ENCODE measurements around the gene FBXO27.
"Not testable (repeated sequence)": the region's sequence is repeated elsewhere in the genome, so short reads cannot be mapped to it uniquely, and the experiment has no call there.

The FBXO27 gene

DNA sequence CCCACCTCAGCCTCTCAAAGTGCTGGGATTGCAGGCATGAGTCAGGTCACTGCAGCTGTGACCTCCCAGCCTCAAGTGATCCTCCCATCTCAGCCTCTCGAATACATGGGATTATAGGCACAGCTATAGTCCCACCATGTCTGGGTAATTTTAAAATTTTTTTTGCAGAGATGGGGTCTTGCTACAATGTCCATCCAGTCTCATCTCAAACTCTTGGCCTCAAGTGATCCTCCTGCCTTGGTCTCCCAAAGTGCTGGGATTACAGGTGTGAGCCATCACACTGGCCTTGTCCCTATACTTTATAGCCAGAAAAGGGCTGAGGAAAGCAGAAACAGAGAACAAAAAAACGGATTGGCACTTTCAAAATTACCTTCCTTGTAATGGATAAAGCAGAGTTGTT, 4.8 kb upstream of the FBXO27 start:
- FAIRE-seq = no peak

DNA sequence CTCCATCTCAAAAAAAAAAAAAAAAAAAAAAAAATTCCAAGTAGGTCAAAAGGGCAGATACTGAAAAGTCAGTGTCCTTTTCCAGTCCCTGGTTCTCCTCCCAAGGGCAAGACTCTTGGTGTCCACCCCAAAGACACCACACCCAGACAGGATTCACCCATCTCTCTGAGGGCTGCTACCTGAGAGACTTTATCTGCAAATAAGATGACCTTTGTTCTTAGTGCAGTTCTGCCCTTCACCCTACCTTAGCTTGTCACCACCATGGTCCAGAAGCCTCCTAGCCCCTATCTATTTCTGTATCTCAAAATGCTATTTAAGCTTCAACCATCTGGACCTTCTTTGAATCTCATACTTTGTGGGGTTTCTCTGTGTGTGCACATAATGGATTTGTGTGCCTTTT, 4.2 kb upstream of the FBXO27 start:
- FAIRE-seq = no peak

DNA sequence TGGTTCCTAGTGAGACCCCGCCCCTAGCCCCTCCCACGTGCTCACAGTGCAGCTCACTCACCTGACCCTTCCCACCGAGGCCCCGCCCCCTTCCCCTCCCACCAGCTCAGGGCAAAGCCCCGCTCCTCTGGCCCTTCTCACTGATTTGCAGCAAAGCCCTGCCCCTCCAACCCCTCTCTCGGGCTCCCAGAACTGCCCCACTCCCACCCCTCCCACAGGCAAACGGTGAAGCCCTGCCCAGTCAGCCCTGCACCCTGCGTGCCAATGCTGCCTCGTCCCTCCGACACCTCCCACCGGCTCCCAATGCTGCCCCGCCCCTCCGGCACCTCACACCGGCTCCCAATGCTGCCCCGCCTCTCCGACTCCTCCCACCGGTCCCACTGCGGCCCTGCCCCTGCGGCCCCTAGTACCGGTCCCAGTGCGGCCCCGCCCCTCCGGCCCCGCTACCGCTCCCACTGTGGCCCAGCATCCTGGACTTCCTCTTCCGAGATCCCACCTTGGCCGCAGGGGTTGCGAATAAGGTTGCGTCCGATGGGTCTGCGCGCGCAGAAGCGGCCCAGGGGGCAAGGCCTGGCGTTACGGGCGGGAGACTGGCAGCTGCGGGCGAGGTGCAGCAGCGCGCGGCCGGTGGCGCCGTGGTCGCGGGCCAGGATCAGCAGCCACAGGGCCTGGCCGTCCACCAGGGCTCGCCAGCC, 834 bp downstream of the FBXO27 start:
- no peak for FAIRE-seq

DNA sequence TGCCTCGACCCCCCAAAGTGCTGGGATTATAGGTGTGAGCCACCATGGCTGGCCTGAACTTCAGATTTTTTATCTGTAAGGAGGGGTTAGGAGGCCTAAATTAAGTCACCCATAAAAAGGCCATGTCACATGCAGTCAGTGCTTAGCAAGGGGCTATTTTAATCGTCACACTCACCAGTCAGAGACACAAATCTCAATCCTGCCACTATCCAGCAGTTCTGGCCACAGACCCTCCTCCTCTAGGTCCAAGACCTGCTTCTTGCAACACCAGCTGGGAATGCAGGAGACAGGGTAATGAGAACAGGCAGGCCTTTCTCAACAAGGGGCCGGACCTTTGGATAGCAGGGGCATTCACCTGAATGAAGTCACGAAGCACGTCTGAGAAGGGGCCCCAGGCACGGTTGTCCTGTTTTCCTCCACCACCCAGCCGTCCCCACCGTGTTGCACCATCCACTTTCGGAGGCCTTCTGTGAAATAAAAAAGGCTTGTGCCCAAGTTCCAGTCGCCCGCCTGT, 1.4 kb downstream of the FBXO27 start:
- FAIRE-seq = no peak

DNA sequence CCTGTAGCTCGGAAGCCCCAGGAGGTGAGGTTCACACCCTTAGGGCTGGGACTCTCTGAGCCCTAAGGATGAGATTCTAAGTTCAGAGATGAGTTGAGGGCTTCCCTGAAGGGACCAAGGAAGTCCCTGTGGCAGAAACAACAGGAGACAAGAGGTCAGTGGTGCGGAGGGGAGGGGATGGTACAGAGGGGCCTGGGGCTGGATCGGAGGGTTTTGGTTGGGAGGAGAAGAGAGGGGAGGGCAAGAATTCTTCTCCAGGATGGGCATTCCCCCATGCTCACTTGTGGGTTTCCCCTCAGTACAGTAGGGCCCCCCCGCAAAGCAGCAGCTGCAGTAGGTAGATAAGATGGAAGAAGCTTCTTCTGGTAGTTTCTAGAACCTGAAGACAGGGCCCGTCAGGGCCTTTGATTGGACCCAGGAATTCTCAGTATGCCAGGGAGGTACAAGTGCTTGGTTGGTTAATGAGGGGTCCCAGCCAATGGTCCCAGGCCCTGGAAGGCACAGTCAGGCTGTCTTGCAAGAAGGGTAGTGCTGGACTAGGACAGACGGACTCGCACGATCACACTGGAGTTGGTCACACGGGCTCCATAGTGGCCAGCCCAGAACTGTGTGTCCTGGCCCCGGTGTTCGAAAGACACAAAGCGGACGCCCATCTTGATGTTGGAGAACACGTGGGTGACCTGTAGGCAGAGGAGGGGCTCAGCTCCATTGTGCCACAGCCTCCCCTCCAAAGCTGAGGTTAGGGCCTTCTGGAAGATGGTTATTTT, 7.3 kb downstream of the FBXO27 start:
- FAIRE-seq = no peak

DNA sequence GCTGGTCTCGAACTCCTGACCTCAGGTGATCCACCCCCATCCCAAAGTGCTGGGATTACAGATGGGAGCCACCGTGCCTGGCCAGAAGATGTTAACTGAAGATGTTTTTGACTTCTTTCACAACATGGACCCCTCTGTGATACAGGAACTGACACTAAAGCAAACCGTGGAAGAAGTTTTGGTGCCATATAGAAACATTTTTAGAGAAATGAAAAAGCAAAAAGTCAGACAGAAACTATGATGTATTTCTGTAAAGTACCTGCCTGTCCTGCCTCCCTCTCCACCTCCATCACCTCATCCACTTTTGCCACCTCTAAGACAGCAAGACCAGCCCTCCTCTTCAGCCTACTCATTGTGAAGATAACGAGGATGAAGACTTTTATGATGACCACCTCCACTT, 11.3 kb downstream of the FBXO27 start:
- no peak for FAIRE-seq

DNA sequence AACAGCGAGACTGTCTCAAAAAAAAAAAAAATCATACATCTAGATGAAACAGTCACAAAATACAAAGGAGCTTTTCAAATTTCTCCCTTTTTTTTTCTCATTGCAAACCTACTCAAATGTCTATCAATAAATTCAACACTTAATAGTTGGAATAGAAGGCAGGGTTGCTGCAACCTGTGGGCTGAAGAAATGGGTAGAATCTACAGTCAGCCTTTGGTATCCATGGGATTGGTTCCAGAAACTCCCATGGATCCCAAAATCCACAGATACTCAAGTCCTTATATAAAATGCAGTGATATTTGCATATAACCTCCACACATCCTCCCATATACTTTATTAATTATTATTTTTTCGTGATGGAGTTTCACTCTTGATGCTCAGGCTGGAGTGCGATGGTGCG, 14.7 kb downstream of the FBXO27 start:
- no peak for FAIRE-seq

DNA sequence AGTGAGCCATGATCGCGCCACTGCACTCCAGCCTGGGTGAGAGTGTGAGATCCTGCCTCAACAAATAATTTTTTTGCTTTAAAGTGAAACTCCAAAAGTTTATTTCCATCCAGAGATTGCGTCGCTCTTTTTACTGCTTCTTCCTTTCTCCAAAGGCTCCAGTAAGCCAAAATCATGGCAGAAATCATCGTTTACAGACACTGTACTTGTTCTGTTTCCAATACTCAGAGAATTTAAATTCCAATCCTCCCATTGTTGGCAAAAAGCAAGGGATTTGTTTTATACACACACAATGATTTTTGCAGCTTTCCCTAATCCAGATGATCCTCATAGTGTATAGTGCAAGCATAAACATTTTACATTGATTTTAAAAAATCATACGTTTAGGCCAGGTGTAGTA, 15.3 kb downstream of the FBXO27 start:
- no peak for FAIRE-seq

DNA sequence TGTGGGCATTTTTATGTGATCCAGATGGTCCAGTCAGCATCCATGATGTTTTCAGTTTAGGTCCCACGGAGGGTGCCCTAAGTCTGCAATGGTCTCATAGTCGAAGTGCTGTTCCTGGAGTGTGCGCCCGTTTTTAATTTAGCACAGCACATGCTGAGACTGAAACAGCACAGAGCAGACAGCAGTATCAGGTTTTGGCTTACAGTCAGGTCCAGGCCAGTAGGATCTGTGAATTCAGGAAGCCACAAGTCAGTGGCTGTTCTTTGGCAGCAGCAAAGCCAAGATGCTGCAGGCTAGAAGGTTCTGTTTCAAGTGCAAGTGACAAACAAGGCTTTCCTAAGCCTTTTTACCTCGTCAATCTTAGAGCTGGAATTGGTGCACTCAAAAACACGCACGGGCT, 18.3 kb downstream of the FBXO27 start:
- no peak for FAIRE-seq

DNA sequence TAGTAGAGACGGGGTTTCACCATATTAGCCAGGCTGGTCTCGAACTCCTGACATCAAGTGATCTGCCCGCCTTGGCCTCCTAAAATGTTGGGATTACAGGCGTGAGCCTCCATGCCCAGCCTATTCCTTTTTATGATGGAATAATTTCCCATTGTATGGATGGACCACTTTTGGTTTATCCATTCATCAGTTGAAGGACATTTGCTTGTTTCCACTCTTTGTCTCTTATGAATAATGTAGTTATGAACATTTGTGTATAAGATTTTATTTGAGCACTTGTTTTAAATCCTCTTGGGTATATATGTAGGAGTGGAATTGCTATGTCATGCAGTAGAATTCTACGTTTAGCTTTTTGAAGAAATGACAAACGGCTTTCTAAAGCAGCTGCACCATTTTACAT, 23.3 kb downstream of the FBXO27 start:
- no peak for FAIRE-seq

DNA sequence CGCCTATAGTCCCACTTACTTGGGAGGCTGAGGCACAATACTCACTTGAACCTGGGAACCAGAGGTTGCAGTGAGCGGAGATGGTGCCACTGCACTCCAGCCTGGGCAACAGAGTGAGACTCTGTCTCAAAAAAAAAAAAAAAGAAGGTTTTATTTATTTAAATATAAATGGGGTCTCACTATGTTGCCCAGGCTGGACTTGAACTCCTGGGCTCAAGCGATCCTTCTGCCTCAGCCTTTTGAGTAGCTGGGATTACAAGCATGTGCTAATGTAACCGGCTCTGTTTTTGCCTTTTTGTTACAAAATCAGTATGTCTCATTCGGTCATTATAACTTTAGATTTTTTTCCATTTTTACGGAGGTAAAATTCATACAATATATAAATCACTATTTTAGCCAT, 24.2 kb downstream of the FBXO27 start:
- FAIRE-seq = no peak

DNA sequence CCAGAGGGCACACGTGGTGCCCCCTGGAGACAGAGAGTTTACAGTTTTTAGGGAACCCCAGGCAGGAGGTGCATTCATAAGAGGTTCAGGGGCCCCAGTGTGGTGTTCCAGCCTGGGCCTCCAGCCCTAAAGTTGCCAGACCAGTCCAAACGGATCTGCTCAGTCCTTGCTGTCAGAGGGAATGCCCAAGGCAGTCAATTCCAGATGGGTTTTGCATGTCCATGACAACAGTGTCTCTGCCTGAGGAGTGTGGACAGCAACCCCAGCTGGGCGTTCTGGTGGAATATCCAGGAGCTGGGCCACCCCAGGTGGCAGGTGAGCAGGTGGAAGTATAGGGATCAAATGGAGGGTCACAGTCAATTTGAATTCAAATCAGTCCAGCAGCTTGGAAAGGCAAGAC, 25.3 kb downstream of the FBXO27 start:
- no peak for FAIRE-seq

DNA sequence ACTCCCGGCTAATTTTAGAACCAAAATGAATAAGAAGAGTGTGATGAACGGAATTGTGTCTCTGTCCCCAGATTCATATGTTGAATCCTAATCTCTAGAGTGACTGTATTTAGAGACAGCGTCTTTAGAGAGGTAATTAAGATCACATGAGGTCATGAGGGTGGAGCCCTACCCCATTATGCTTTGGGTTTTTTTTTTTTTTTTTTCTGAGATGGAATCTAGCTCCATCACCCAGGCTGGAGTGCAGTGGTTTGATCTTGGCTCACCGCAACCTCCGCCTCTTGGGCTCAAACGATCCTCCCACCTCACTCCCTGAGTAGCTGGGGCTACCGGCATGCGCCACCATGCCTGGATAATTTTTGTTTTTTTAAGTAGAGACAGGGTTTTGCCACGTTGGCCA, 27.9 kb downstream of the FBXO27 start:
- FAIRE-seq = no peak

DNA sequence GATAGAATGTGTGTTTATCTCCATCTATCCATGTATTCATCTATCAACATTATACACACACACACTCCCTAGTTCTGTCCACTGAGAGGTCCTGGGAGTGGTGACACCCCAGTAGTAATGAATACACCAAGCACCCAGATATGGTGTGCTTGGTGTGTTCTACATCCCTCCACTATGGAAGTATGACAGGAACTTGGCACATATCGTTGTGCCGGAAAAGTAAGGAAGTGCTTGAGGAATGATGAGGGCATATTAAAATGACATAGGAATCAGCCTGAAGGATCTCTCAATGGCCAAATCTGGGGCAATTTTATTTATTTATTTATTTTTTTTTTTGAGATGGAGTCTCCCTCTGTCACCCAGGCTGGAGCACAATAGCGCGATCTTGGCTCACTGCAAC, 28.6 kb downstream of the FBXO27 start:
- no peak for FAIRE-seq

DNA sequence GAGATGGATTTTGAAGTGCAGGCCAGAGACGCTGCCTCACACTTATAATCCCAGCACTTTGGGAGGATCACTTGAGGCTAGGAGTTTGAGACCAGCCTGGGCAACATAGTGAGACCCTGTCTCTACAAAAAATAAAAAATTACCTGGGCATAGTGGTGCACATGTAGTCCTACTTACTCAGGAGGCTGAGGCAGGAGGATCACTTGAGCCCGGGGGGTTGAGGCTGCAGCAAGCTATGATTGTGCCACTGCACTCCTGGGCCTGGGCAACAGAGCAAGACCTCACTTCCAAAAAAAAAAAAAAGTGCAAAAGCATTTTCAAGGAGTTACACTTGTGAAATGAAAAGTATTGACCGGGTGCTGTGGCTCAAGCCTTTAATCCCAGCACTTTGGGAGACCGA, 29.2 kb downstream of the FBXO27 start:
- FAIRE-seq = no peak

DNA sequence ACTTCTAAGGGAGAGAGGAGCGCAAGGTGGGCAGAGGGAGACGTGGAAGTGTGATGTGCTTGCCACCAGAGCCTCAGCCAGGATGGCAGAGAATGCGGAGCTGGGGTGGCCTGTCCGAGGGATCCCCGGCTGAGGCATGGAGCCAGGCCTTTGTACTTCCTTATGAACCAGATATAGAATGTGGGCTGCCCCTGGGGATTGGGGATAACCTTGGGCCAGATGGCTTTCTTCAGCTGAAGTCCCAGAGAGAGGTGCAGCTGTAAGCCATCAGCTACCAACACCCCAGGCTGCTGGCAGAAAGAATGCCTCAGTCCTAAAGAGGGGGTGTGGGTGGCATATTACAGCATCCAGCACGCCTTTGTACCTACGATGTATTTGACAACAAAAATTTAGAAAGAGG, 31.3 kb downstream of the FBXO27 start:
- FAIRE-seq = no peak

DNA sequence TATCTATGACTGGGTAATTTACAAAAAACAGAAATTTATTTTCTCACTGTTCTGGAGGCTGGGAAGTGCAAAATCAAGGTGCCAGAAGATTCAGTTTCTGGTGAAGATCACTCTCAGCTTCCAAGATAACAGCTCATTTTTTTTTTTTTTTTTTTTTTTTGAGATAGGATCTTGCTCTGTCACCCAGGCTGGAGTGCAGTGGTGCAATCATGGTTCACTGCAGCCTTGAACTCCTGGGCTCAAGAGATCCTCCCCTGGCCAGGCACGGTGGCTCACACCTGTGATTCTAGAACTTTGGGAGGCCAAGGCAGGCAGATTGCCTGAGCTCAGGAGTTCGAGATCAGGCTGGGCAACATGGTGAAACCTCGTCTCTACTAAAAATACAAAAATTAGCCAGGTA, 34.8 kb downstream of the FBXO27 start:
- not testable (repeated sequence) for FAIRE-seq

DNA sequence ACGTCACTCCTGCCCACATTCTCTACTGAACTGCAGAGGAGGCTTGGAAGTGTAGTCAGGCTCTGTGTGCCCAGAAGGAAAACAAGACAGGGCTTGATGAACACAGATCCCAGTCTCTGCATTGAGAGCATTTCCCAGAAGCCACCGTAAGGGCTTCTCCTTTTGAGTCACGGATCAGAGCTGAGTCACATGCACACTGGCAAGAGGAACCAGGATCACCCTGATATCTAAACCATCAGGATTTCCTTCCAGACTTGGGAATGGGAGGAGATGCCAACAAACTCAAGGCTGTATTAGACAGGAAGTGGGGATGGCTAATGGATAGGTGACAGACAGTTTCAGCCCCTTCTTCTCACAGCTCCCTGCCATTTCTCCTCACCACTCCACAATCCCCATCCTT, 39.1 kb downstream of the FBXO27 start:
- FAIRE-seq = no peak

DNA sequence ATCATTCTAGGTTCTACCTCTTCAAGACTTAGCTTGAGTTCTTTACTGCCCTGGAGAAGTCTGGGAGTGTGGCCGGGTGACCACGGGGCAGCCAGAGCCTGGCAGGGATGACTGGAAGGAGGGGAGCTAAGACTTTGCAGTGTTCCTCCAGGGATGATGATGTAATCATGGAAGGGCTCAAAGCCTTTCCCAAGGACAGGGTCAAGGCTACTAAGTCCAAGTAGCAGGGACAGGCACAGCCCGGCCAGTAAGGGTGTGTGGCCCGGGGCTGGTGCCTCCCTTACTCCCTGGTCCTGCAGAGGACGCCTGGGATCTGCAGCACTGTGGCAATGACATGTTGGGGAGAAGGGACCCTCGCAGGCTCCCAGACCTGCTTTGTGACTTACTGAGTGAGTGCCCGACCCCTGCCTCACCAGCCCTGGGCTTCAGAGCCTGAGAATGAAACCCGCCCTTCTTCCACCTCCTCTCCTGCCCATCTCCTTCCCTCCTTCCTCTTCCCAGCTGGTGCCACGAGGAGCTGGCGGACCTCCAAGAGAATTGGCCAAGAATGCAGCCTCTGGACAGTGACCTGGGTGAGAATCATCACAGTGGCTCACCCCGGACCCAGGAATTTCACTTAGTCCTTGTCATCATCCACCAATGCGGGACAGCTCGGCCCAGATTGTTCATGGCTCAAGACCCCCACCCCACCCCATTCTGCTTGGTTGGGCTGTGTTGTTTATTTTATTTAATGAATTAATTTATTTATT, 41.2 kb downstream of the FBXO27 start:
- no peak for FAIRE-seq

DNA sequence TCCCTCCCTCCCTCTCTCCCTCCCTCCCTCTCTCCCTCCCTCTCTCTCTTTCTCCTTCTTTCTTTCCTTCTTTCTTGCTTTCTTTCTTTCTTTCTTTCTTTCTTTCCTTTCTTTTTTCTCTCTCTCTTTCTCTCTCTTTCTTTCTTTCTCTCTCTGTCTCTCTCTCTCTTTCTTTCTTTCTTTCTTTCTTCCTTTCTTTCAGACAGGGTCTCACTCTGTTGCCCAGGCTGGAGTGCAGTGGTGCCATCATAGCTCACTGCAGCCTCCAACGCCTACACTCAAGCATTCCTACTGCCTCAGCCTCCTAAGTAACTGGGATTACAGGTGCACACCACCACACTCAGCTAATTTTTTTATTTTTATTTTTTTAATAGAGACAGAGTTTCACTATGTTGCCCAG, 42.7 kb downstream of the FBXO27 start:
- not testable (repeated sequence) for FAIRE-seq

DNA sequence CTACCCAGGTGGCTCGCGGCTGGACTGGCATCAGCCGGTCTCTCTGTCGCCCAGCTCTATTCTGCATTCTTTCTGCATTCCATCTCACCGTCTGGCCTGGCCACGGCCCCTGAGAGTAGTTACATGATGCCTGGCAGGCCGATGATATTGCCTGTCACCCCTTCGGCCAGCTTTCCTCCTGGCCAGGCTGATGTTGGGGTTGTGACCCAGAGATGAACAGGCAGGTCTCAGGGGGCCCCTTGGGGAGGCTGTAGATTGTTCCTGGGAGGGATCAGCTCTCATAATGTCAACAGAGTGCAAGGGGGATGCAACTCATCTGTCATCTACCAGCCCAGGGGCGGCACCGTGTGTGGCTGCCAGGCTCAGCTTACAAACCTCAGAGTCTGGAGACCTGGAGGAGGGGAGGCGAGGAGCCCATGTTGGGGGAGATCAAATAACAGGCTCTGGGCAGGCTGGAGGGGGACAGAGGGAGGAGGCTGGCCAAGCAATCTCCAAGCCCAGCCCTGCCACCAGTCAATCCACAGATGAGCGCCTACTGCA, 43.2 kb downstream of the FBXO27 start:
- FAIRE-seq = no peak

DNA sequence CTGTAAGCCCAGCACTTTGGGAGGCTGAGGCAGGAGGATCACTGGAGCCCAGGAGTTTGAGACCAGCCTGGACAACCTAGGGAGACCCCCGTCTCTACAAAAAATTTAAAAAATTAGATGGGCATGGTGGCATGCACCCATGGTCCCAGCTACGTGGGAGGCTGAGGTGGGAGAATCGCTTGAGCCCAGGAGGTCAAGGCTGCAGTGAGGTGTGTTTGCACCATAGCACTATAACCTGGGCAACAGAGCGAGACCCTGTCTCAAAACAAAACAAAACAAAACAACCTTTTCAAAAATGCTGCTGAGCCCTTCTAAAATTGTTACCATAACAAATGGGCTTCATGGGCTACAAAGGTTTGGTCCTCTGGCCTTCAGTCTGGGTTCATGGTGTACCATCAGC, 43.7 kb downstream of the FBXO27 start:
- not testable (repeated sequence) for FAIRE-seq

DNA sequence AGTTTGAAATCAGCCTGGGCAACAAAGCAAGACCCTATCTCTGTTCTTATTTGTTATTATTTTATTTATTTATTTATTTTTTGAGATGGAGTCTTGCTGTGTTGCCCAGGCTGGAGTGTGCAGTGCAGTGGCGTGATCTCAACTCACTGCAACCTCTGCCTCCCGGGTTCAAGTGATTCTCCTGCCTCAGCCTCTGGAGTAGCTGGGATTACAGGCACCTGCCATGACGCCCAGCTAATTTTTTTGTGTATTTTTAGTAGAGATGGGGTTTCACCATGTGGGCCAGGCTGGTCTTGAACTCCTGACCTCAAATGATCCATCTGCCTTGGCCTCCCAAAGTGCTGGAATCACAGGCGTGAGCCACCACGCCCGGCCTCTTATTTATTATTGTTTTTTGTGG, 44.6 kb downstream of the FBXO27 start:
- FAIRE-seq = not testable (repeated sequence)

DNA sequence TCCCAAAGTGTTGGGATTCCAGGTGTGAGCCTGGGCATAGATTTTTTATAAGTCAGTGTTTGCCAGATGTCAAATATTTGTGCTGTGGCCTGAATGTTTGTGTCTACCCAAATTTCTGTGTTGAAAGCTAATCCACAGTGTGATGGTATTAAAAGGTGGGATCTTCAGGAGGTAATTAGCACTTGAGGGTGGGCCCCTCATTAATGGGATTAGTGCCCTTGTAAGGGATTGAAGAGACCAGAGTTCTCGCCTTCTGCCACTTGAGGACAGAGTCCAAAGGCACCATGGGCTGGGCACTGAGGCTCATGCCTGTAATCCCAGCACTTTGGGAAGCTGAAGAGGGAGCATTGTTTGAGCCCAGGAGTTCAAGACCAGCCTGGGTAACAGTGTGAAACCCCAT, 47.1 kb downstream of the FBXO27 start:
- no peak for FAIRE-seq

All from islet of Langerhans (tissue), 1 donor.